GM23248 (cell line): ENCODE data around the gene B3GAT3. TPM values are rescaled to one million over a fixed set of nuclear protein-coding genes. Genes with fewer than 3 reads are reported as not detected.

Source experiments
- DNase-seq: peaks from one replicate; pipeline ENCODE4 v3.0.0-alpha.2; 2015
- H2AFZ ChIP-seq: fragments of 200-600 bp; sonication (generic); 2 replicates; pipeline ENCODE4 v1.6.1; 2016; ENCODE audit warnings: antibody characterized with exemption
- H3F3A ChIP-seq: fragments of 200-600 bp; sonication (generic); 2 replicates; pipeline ENCODE4 v1.6.1; 2016; ENCODE audit warnings: mild to moderate bottlenecking, antibody characterized with exemption, mixed run types; ENCODE audit not compliant: insufficient read depth
- H3K27ac ChIP-seq: fragments of 200-600 bp; sonication (generic); 2 replicates; pipeline ENCODE4 v1.5.1; 2016; ENCODE audit warnings: mild to moderate bottlenecking
- H3K27me3 ChIP-seq: fragments of 200-600 bp; sonication (generic); replicated peaks from 2 replicates; pipeline ENCODE4 v1.6.1; 2016; ENCODE audit warnings: mild to moderate bottlenecking; ENCODE audit not compliant: insufficient read depth
- H3K36me3 ChIP-seq: fragments of 200-600 bp; sonication (generic); 2 replicates; pipeline ENCODE4 v1.6.1; 2016; ENCODE audit warnings: low read depth, mild to moderate bottlenecking
- H3K4me1 ChIP-seq: fragments of 200-600 bp; sonication (generic); 2 replicates; pipeline ENCODE4 v1.6.1; 2016; ENCODE audit warnings: mild to moderate bottlenecking; ENCODE audit not compliant: insufficient read depth
- H3K4me2 ChIP-seq: fragments of 200-600 bp; sonication (generic); one replicate; pipeline ENCODE4 v1.6.1; 2016; ENCODE audit warnings: mild to moderate bottlenecking; ENCODE audit not compliant: unreplicated experiment
- H3K4me3 ChIP-seq: fragments of 200-600 bp; sonication (generic); 2 replicates; pipeline ENCODE4 v1.5.1; 2016; ENCODE audit warnings: mild to moderate bottlenecking
- H3K79me2 ChIP-seq: fragments of 200-600 bp; sonication (generic); 2 replicates; pipeline ENCODE4 v1.6.1; 2016; ENCODE audit warnings: mild to moderate bottlenecking; ENCODE audit not compliant: insufficient read depth
- H3K9ac ChIP-seq: fragments of 200-600 bp; sonication (generic); 2 replicates; pipeline ENCODE4 v1.6.1; 2016; ENCODE audit warnings: mild to moderate bottlenecking
- H3K9me2 ChIP-seq: fragments of 200-600 bp; sonication (generic); 2 replicates; pipeline ENCODE4 v1.6.1; 2016; ENCODE audit warnings: mixed run types, mild to moderate bottlenecking, moderate library complexity; ENCODE audit not compliant: insufficient read depth
- H3K9me3 ChIP-seq: fragments of 200-600 bp; sonication (generic); one replicate; pipeline ENCODE4 v1.6.1; 2017; ENCODE audit warnings: low read depth
- H4K20me1 ChIP-seq: fragments of 200-600 bp; sonication (generic); 2 replicates; pipeline ENCODE4 v1.6.0; 2016; ENCODE audit not compliant: insufficient read depth
- EZH2 ChIP-seq: fragments of 200-600 bp; sonication (generic); IDR thresholded peaks from 2 replicates; pipeline ENCODE4 v1.6.1; 2018; ENCODE audit warnings: antibody characterized with exemption, mild to moderate bottlenecking; ENCODE audit not compliant: insufficient read depth, poor library complexity, severe bottlenecking
- EZH2phosphoT487 ChIP-seq: fragments of 200-600 bp; sonication (generic); IDR thresholded peaks from 2 replicates; pipeline ENCODE4 v1.6.1; 2018; ENCODE audit warnings: antibody characterized with exemption, moderate library complexity, mild to moderate bottlenecking, low read depth; ENCODE audit not compliant: insufficient read depth
- WGBS, 2 experiments: methylation state at CpG; one replicate each; pipeline ENCODE4 v1.1.6; 2015 to 2017; ENCODE audit warnings: low lambda C conversion rate in 2 of 2, low coverage in 1 of 2; ENCODE audit errors: missing lambda C conversion rate in 2 of 2; 5-methylcytosine and 5-hydroxymethylcytosine counted together
- in situ Hi-C: fragments of 300-500 bp; cut with MboI; formaldehyde crosslinking; loops from 2 replicates; pipeline ENCODE4 v1.15.0; 2020
- polyA plus RNA-seq: library from polyadenylated mRNA; unstranded; fragments of >200 nt; fragmentation: Nextera tagmentation; extraction: Ambion mirVana; gene quantifications from 2 replicates; pipeline ENCODE4 v1.2.1, GENCODE V29; 2016
- total RNA-seq: library from RNA; depleted of rRNA; stranded (reverse); fragments of >200 nt; shearing (Covaris generic); gene quantifications from 2 replicates; pipeline ENCODE4 v1.2.3, GENCODE V29; 2014

Gene B3GAT3
- total and polyA plus RNA-seq, 2 experiments from 2014 or later: 35.6 to 44.2 TPM

GRCh38 chr11:62611705-62612365 lies 10.0 kb downstream of the B3GAT3 start:
- DNase-seq: peak; percentile 87
- peaks cover 30% of the 10 kb centered on the region for H3K79me2 ChIP-seq
- peaks cover 9% of the 10 kb centered on the region; the same call in 1 of the 2 replicates for H3F3A ChIP-seq
- 0 to 2% methylated on average over 30 to 34 of the region's 34 CpGs for WGBS, 2 experiments
- TF ChIP-seq EZH2phosphoT487 (no peak), EZH2 (no peak)
- H3K27me3 ChIP-seq: no peaks in the 10 kb centered on the region
- H3K4me2 ChIP-seq: peak overlapping the region; percentile 79
- H3K9me2 ChIP-seq: no peaks in the 10 kb centered on the region
- H3K36me3 ChIP-seq: peaks cover 4% of the 10 kb centered on the region; the same call in 1 of the 2 replicates
- H3K27ac ChIP-seq: peak overlapping the region; percentile 67
- in situ Hi-C loops: no loop called here
- no peaks in the 10 kb centered on the region for H3K9me3 ChIP-seq
- H4K20me1 ChIP-seq: no peaks in the 10 kb centered on the region
- peaks cover 5% of the 10 kb centered on the region; the same call in 1 of the 2 replicates for H3K4me1 ChIP-seq
- peak overlapping the region; percentile 82 for H3K9ac ChIP-seq
- H3K4me3 ChIP-seq: peak overlapping the region; percentile 83
- H2AFZ ChIP-seq: peak overlapping the region; percentile 80

GRCh38 chr11:62610814-62611704 lies 10.7 kb downstream of the B3GAT3 start:
- Histone ChIP-seq H3F3A (peaks cover 9% of the 10 kb centered on the region; the same call in 1 of the 2 replicates), H3K79me2 (peaks cover 30% of the 10 kb centered on the region), H3K36me3 (peaks cover 4% of the 10 kb centered on the region; the same call in 1 of the 2 replicates), H3K4me3 (peak overlapping the region; percentile 83), H4K20me1 (no peaks in the 10 kb centered on the region), H3K9me3 (no peaks in the 10 kb centered on the region), H3K4me1 (peaks cover 5% of the 10 kb centered on the region; the same call in 1 of the 2 replicates), H3K27me3 (no peaks in the 10 kb centered on the region), H3K4me2 (peak overlapping the region; percentile 79), H2AFZ (peak overlapping the region; percentile 80; the same call in 1 of the 2 replicates), H3K9ac (peak overlapping the region; percentile 82), H3K27ac (peak overlapping the region; percentile 67), H3K9me2 (no peaks in the 10 kb centered on the region)
- DNase-seq: no peak
- no peak for TF ChIP-seq EZH2
- no peak for TF ChIP-seq EZH2phosphoT487
- 74% methylated on average over 23 to 28 of the region's 28 CpGs for WGBS, 2 experiments
- in situ Hi-C loops: no loop called here

- DNase-seq: no peak
These were observed 11.4 kb downstream of the B3GAT3 start for GRCh38 chr11:62610403-62610802.

GRCh38 chr11:62608776-62609175 lies 13.0 kb downstream of the B3GAT3 start:
- Histone ChIP-seq H3F3A (peaks cover 4% of the 10 kb centered on the region), H3K9ac (no peak overlapping the region), H3K27me3 (no peaks in the 10 kb centered on the region), H3K27ac (no peak overlapping the region), H3K4me3 (no peak overlapping the region), H3K9me2 (no peaks in the 10 kb centered on the region), H3K4me1 (peaks cover 5% of the 10 kb centered on the region; the same call in 1 of the 2 replicates), H3K36me3 (peaks cover 4% of the 10 kb centered on the region; the same call in 1 of the 2 replicates), H3K79me2 (peaks cover 30% of the 10 kb centered on the region), H2AFZ (no peak overlapping the region), H3K9me3 (no peaks in the 10 kb centered on the region), H3K4me2 (no peak overlapping the region), H4K20me1 (no peaks in the 10 kb centered on the region)
- no peak for DNase-seq
- in situ Hi-C loops: no loop called here
- TF ChIP-seq EZH2 (no peak), EZH2phosphoT487 (no peak)
- WGBS, 2 experiments: 97 to 99% methylated on average over 12 of the region's 12 CpGs

More at GRCh38 chr11:62610403-62610802, 11.4 kb downstream of the B3GAT3 start:
- 77 to 85% methylated on average over 6 of the region's 6 CpGs for WGBS, 2 experiments
- H2AFZ ChIP-seq: no peak overlapping the region
- in situ Hi-C loops: no loop called here
- H3K9ac ChIP-seq: no peak overlapping the region
- H3K36me3 ChIP-seq: peaks cover 4% of the 10 kb centered on the region; the same call in 1 of the 2 replicates
- H4K20me1 ChIP-seq: no peaks in the 10 kb centered on the region
- no peak overlapping the region for H3K27ac ChIP-seq
- H3F3A ChIP-seq: peaks cover 9% of the 10 kb centered on the region; the same call in 1 of the 2 replicates
- no peak overlapping the region for H3K4me2 ChIP-seq
- H3K4me1 ChIP-seq: peaks cover 5% of the 10 kb centered on the region; the same call in 1 of the 2 replicates
- no peaks in the 10 kb centered on the region for H3K27me3 ChIP-seq
- TF ChIP-seq EZH2 (no peak), EZH2phosphoT487 (no peak)
- peaks cover 30% of the 10 kb centered on the region for H3K79me2 ChIP-seq
- H3K9me3 ChIP-seq: no peaks in the 10 kb centered on the region
- H3K4me3 ChIP-seq: no peak overlapping the region
- H3K9me2 ChIP-seq: no peaks in the 10 kb centered on the region
